G401 (cell line): Measurements from ENCODE around the gene RHBDF2. TPM values are rescaled to one million over a fixed set of nuclear protein-coding genes. Genes with fewer than 3 reads are reported as not detected.

Source experiments
- DNase-seq: peaks from one replicate; pipeline ENCODE4 v3.0.0-alpha.2; 2015; ENCODE audit warnings: low spot score
- in situ Hi-C: cut with HindIII; loops from 2 replicates; pipeline ENCODE4 v1.10.0; 2016; ENCODE audit warnings: low sequenced_read_pairs, mixed read lengths
- total RNA-seq: library from RNA; depleted of rRNA; stranded (reverse); fragments of >200 nt; shearing (Covaris generic); gene quantifications from 2 replicates; pipeline ENCODE4 v1.2.3, GENCODE V29; 2014

RHBDF2 gene
- total RNA-seq, 1 experiment from 2014 or later = 4.1 TPM

GRCh38 chr17:76469991-76470739, 31.1 kb downstream of the RHBDF2 start:
- no peak for DNase-seq

DNA sequence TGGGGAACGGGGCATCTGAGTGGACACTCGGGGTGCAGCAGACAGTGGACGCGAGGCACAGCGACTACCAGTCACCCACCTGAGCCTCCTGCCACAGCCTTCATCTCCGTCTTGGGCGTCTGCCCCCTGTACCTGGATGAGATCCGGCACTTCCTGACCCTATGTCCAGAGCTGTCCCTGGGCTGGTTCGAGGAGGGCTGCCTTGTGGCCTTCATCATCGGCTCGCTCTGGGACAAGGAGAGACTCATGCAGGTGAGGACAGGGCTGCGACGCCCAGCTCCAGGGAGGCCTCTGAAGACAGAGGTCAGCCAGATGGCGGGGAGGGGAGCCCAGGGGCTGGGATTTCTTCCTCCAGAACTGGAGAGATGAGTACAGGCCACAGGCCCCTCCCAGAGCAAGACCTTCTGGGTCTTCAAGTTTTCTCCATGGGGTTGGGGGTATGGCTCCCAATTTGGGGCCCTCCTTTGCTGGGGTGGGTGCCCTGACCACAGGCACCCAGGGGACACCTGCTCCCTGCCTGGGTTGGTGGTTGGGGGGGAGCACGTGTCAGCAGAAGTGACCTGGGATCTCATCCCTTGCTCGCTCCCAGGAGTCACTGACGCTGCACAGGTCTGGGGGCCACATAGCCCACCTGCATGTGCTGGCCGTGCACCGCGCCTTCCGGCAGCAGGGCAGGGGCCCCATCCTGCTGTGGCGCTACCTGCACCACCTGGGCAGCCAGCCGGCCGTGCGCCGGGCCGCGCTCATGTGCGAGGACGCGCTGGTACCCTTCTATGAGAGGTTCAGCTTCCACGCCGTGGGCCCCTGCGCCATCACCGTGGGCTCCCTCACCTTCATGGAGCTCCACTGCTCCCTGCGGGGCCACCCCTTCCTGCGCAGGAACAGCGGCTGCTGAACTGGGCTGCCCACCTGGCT, 31.9 kb downstream of the RHBDF2 start:
- DNase-seq = no peak
- in situ Hi-C loops = loop anchor here (25.0 kb wide), 1 partner anchor 218 kb away; no protein-coding TSS in a partner anchor

More at GRCh38 chr17:76469991-76470739, 31.1 kb downstream of the RHBDF2 start:
- in situ Hi-C loops = loop anchor here (25.0 kb wide), 1 partner anchor 217 kb away; no protein-coding TSS in a partner anchor

- in situ Hi-C loops = loop anchor here (25.0 kb wide), 1 partner anchor 219 kb away; no protein-coding TSS in a partner anchor
- DNase-seq = no peak
These were observed 32.6 kb downstream of the RHBDF2 start for GRCh38 chr17:76468634-76469010.

- no peak for DNase-seq
- in situ Hi-C loops = loop anchor here (25.0 kb wide), 1 partner anchor 219 kb away; no protein-coding TSS in a partner anchor
These were observed 33.2 kb downstream of the RHBDF2 start for GRCh38 chr17:76467809-76468633.

GRCh38 chr17:76467366-76467765, 33.9 kb downstream of the RHBDF2 start, which contains the start of gene AANAT:
AANAT (plus strand) TSS chr17:76467603; CDS start chr17:76468747, 1,144 bp downstream.
- in situ Hi-C loops = loop anchor here (25.0 kb wide), 1 partner anchor 220 kb away; no protein-coding TSS in a partner anchor
- DNase-seq = no peak

DNA sequence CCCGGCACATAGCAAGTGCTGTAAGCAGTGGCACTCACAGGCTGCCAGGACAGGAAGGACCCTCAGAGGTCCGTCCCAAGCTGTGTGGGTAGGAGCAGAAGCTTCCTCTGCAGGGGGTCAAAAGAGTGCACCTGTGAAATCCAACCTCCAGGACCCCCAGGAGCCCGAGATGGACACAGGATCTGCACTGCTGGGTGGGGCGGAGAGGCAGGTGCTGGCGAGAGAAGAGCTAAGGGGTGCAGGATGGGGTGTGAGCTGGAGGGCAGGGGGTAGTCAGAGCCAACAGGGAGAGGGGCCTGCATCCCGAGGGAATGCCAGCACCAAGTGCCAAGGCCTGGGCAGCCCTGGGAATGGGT, 34.5 kb downstream of the RHBDF2 start:
- DNase-seq = no peak
- in situ Hi-C loops = loop anchor here (25.0 kb wide), 1 partner anchor 221 kb away; no protein-coding TSS in a partner anchor

GRCh38 chr17:76462556-76463290, 38.5 kb downstream of the RHBDF2 start:
- in situ Hi-C loops = loop anchor here (25.0 kb wide), 1 partner anchor 225 kb away; no protein-coding TSS in a partner anchor
- DNase-seq = no peak

DNA sequence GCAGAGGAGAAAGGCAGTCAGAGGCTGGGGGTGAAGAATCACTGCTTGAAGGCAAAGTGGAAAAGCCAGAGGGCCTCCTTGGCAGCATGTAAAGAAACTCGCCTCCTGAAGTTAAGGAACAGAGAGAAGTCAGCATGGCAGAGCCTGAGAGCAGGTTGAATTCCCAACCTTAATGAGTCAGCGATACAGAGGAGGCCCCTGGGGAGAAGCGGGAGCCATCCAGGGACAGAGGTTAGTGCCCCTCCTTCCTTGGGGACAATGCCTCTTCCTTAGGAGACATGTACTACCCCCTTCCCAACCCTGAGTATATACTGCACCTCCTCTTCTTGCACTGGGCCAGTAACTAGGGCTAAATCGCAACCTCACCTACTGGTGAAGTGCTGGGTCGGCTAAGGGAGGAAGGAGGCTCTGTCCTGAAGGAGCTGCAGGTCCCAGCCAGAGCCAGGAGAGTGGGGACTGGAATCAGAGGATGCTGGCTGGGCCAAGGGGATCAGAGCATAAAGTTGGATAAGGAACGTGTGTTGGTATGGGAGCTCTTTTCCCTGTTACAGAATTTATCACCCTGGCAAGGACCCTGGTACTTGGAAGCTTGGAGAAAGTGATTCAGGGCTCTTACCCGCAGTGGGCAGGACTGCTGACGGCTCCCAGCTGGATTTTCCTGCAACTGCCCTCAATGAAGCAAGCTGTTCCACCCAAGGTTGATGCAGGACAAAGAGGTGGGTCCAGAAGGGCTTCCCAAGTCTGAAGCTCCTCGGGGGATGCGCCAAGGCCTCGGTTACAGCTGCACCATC, 39.3 kb downstream of the RHBDF2 start:
- in situ Hi-C loops = loop anchor here (25.0 kb wide), 1 partner anchor 225 kb away; no protein-coding TSS in a partner anchor

DNA sequence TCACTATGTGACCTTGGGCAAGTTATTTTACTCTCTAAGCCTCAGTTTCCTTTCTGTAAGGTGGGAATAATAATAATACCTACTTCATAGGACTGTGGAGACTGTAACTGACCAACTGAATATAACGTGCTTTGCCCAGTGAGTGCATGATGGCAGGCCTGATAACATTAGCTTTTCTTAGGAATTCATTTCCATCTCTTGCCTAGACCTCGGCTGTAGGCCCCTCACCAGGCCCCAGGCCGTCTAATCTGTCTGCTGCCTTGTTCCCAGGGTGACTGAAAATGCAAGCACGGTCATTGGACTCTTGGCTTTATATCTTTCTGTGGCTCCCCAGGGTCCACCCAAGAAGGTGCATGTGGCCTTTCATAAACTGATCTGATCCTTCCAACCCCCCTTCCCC, 41.5 kb downstream of the RHBDF2 start:
- DNase-seq = no peak
- in situ Hi-C loops = loop anchor here (25.0 kb wide), 1 partner anchor 228 kb away; no protein-coding TSS in a partner anchor

More for the DNA sequence above, 39.3 kb downstream of the RHBDF2 start:
- no peak for DNase-seq

DNA sequence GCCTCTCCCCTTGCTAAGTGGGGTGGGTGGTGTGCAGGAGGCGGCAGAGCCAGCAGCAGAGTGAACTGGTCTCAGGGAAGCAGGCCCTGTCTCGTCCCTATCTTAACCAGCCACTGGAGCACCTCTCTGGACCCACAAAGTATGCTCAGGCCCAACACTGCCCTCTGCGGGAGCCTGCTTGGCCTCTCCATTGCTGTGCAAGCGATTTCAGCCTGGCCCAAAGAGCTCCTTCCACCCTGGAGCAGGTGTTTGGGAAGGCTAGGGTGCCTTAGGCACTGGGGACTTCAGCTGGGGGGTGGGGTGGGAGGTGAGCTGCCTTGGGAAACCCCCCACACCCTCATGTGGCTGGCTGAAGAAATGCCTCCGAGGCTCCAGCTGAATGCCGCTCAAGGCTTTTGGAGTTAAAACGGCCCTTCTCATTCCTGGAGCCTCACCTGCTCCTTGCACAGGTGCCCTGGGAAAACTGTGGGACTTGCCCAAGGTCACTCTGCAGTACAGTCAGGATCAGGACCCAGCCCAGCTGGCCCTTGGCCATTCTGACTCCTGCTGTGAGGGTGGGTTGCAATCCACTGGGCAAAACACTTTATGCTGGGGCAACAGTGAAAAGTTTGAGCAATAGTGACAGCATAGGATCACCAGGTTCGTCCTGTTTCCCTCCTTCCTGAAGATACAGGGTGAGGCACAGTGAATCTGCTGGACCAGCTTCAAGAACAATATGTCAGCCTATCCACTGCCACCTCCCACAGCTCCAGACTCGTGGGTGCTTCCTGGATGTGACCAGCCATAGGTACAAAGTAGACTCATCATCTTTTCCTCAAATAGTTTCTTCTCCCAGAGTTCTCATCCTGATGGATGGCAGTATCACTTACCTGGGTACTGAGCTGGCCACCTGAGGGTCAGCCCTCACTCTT, 42.4 kb downstream of the RHBDF2 start:
- DNase-seq = peak; percentile 35
- in situ Hi-C loops = loop anchor here (25.0 kb wide), 1 partner anchor 228 kb away; no protein-coding TSS in a partner anchor

- in situ Hi-C loops = loop anchor here (25.0 kb wide), 1 partner anchor 234 kb away; no protein-coding TSS in a partner anchor
These were observed 47.8 kb downstream of the RHBDF2 start for GRCh38 chr17:76453431-76453743.

DNA sequence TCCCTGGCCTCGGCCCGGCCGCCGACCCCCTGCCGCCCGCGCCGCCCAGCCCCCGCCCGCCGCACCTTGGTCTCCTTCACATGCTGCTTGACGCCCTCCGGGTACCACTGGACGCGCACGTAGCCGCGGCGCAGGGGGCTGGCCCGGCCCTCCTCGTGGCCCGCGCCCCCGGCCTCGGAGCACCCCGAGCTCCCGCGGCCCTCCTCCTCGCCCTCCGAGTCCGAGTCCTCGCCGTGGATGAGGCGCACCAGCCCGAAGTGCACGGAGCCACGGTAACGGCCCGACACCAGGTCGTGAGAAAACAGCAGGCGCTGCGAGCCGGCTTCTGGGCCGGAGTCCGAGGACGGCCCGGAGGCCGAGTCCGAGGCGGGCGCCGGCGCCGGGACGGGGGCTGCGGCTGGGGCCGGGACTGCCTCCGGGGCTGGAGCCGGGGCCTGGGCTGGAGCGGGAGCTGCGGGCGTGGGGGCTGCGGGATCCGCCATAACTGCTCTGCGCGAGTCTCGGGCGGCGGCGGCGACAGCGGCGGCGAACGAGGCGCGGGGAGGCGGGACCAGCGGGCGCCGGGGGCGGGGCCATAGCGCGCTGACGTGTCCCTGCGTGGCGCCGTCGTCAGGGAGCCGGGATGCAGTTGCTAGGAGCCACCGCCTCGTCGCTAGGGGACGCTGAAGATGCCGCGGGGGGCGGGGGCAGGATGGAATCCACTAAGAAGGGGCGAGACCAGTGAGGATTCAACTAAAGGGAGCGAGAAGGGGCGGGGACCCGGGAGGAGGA, 48.4 kb downstream of the RHBDF2 start, which contains the start of gene UBE2O:
TSS of gene UBE2O (minus strand) at position 493 of the 771 bp plus-strand sequence. CDS start at position 482, 11 bp downstream.
- in situ Hi-C loops = loop anchor here (25.0 kb wide), 1 partner anchor 234 kb away; no protein-coding TSS in a partner anchor
- DNase-seq = peak; percentile 84

More at GRCh38 chr17:76453431-76453743, 47.8 kb downstream of the RHBDF2 start:
- DNase-seq = no peak

DNA sequence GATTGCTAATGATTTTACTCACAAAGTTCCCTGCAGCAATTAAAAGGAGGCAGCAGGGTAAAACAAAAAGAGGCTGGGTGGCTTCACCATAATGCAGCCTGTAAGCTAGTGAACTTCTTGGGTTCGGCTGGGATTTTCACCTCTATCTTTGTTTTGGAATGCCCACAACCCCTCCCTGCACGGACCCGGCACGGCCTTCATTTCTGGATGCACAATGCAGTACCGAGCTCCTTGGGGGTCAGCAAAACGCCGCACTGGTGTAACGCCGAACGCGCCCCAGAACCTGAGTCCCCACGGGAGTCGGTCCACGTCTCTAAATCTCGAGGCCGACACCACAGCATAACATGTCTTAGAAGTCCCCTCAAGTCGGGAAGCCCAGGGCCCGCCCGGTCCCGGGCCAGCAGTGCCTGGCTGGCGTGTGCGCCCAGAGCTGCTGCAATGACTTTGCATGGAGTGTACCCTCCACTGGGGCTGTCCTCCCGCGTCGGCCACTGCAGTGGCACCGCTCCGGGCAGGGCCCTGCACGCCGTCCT, 49.0 kb downstream of the RHBDF2 start:
- in situ Hi-C loops = loop anchor here (25.0 kb wide), 1 partner anchor 235 kb away; no protein-coding TSS in a partner anchor
- no peak for DNase-seq

- DNase-seq = no peak
- in situ Hi-C loops = loop anchor here (25.0 kb wide), 1 partner anchor 236 kb away; no protein-coding TSS in a partner anchor
These were observed 49.7 kb downstream of the RHBDF2 start for GRCh38 chr17:76451506-76451905.

GRCh38 chr17:76449126-76449525, 52.1 kb downstream of the RHBDF2 start:
- in situ Hi-C loops = no loop called here
- DNase-seq = no peak
